Measurements from ENCODE around the gene CNGA4.

The CNGA4 gene

GRCh38 chr11:6283453-6284023, 44.6 kb downstream of the CNGA4 start:
- H3K27ac ChIP-seq, result no peak overlapping the region
- no peak for TF ChIP-seq ZFX (IDR thresholded peaks at IDR 0.05)
- TF ChIP-seq CTCF (conservative IDR thresholded peaks at IDR 0.05), result no peak

GRCh38 chr11:6284250-6284649, 45.4 kb downstream of the CNGA4 start:
- TF ChIP-seq ZFX (IDR thresholded peaks at IDR 0.05), result no peak
- TF ChIP-seq CTCF (conservative IDR thresholded peaks at IDR 0.05), result no peak

GRCh38 chr11:6285019-6285418, 46.1 kb downstream of the CNGA4 start:
- no peak overlapping the region for H3K27ac ChIP-seq
- no peak for TF ChIP-seq ZFX (IDR thresholded peaks at IDR 0.05)
- no peak for TF ChIP-seq CTCF (conservative IDR thresholded peaks at IDR 0.05)

More at GRCh38 chr11:6284250-6284649, 45.4 kb downstream of the CNGA4 start:
- no peak overlapping the region for H3K27ac ChIP-seq
